ENCODE results near the gene IGSF23. TPM values are rescaled to one million over a fixed set of nuclear protein-coding genes. Genes with fewer than 3 reads are reported as not detected.

Gene IGSF23
- total and polyA plus RNA-seq, 2 of the 13 experiments (the other 11 are each of a cell fraction or from before 2014, with no cell fraction given) = 2.3 to 8.8 TPM

GRCh38 chr19:44682807-44683206, 69.4 kb downstream of the IGSF23 start:
- H3K9me3 ChIP-seq (ENCODE audit: low read length) = no peaks in the 10 kb centered on the region
- BruUV-seq (replicated peaks) = no TSS peak
- ChIA-PET POLR2A (no interaction called here), CTCF (ENCODE audit: low intra/inter-chr PET ratio, low total read pairs) (no interaction called here)
- FAIRE-seq = no peak
- no peak overlapping the region for H3K9ac ChIP-seq (ENCODE audit: insufficient read depth, low read depth, low read length)
- DNase-seq (ENCODE audit: low spot score) = no peak
- ATAC-seq = no peak
- in situ Hi-C loops (cut with HindIII; ENCODE audit: extremely low pct_ligation_motif_present, low pct_unique_long_range_greater_than_20kb) (no loop called here), intact Hi-C loops (cut with micrococcal nuclease; ENCODE audit: unreplicated experiment) (no loop called here)
- H3K36me3 ChIP-seq (replicated peaks in 1 of 2; ENCODE audit: control insufficient read depth in 1 of 2, insufficient read depth in 2 of 2, low read length in 2 of 2) = peaks cover 0 to 1% of the 10 kb centered on the region in 2 experiments; a peak in 1 of 5 replicates
- no peaks in the 10 kb centered on the region for H3K79me2 ChIP-seq (ENCODE audit: insufficient read depth, low read length)
- no peak overlapping the region for H2AFZ ChIP-seq (ENCODE audit: low read length)
- 83% methylated on average over 2 of the region's 2 CpGs for WGBS (ENCODE audit: low lambda C conversion rate)
- no peak overlapping the region for H3K4me2 ChIP-seq (ENCODE audit: low read depth, low read length)
- TF ChIP-seq ZBTB14 (CRISPR knock-in tag; IDR thresholded peaks at IDR 0.05) (no peak), ZNF768 (CRISPR knock-in tag; IDR thresholded peaks at IDR 0.05) (peak; percentile 95)
- H4K20me1 ChIP-seq (ENCODE audit: insufficient read depth, low read length) = no peaks in the 10 kb centered on the region
- peaks cover 17% of the 10 kb centered on the region for H3K4me1 ChIP-seq (ENCODE audit: insufficient read depth, low read length)
- H3K27me3 ChIP-seq (ENCODE audit: control insufficient read depth in 1 of 2, insufficient read depth in 2 of 2, low read length in 2 of 2) = no peaks in the 10 kb centered on the region
- H3K4me3 ChIP-seq (replicated peaks in 1 of 3; ENCODE audit: insufficient read depth in 1 of 3, low read depth in 2 of 3, low read length in 3 of 3) = no peak overlapping the region
- H3K27ac ChIP-seq (ENCODE audit: extremely low read length, insufficient read depth, low read length) = no peak overlapping the region

- TF ChIP-seq CTCF (CRISPR knock-in tag; IDR thresholded peaks at IDR 0.05) = peak; percentile 15; the same call in 1 of the 2 replicates
- no peak for TF ChIP-seq EED (CRISPR knock-in tag; IDR thresholded peaks at IDR 0.05)
- ChIA-PET CTCF (ENCODE audit: low intra/inter-chr PET ratio, low total read pairs) (no interaction called here), POLR2A (no interaction called here)
- Histone ChIP-seq H3K36me3 (replicated peaks in 1 of 2; ENCODE audit: control insufficient read depth in 1 of 2, insufficient read depth in 2 of 2, low read length in 2 of 2) (peaks cover 0 to 1% of the 10 kb centered on the region in 2 experiments; a peak in 1 of 5 replicates), H3K4me2 (ENCODE audit: low read depth, low read length) (no peak overlapping the region), H4K20me1 (ENCODE audit: insufficient read depth, low read length) (no peaks in the 10 kb centered on the region), H3K27me3 (ENCODE audit: control insufficient read depth in 1 of 2, insufficient read depth in 2 of 2, low read length in 2 of 2) (no peaks in the 10 kb centered on the region), H3K4me3 (replicated peaks in 1 of 3; ENCODE audit: insufficient read depth in 1 of 3, low read depth in 2 of 3, low read length in 3 of 3) (no peak overlapping the region), H3K4me1 (ENCODE audit: insufficient read depth, low read length) (peaks cover 17% of the 10 kb centered on the region), H3K79me2 (ENCODE audit: insufficient read depth, low read length) (no peaks in the 10 kb centered on the region), H3K9ac (ENCODE audit: insufficient read depth, low read depth, low read length) (no peak overlapping the region), H3K27ac (ENCODE audit: extremely low read length, insufficient read depth, low read length) (no peak overlapping the region), H3K9me3 (ENCODE audit: low read length) (no peaks in the 10 kb centered on the region), H2AFZ (ENCODE audit: low read length) (no peak overlapping the region)
- in situ Hi-C loops (cut with HindIII; ENCODE audit: extremely low pct_ligation_motif_present, low pct_unique_long_range_greater_than_20kb) = no loop called here
- intact Hi-C loops (cut with micrococcal nuclease; ENCODE audit: unreplicated experiment) = no loop called here
- WGBS (ENCODE audit: low lambda C conversion rate) = 85% methylated on average over 5 of the region's 9 CpGs
- FAIRE-seq (no peak), ATAC-seq (peak; percentile 20; the same call in 1 of the 3 replicates), DNase-seq (ENCODE audit: low spot score) (no peak)
- BruUV-seq (replicated peaks) = no TSS peak
These were observed 70.3 kb downstream of the IGSF23 start for GRCh38 chr19:44683434-44684210.
